ENCODE data around the gene L3MBTL4. TPM values are rescaled to one million over a fixed set of nuclear protein-coding genes. Genes with fewer than 3 reads are reported as not detected.

L3MBTL4 gene
- total and polyA plus RNA-seq, 2 experiments from 2014 or later: 4.1 to 14.1 TPM

DNA sequence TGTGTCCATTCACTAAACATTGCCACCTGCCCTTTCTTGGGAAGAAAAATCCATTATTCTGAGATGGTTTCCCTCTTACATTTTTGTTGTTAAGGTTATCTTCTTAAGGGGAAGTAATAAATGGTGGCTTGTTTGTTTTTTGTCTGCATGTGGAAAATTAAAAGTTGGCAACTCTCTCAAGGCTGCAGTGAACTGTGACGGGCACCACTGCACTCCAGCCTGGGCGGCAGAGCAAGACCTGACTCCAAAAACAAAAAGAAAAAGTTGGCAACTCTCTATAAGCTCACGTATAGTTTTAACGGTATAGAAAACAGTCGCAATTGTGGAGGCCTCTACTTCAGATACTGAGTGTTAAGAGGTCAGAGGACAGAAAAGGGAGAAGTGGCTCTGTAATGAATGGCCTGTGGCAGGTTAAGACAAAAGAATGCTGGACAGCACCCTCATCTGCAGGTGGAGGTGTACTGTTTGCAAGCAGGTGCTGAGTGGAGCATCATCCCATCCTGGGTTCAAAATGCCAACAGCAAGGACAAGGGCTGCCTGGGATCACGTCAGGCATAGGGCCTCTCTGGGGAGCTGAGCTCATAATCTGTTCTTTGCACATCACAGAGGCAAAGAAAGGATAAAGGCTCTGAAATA is 16.7 kb downstream of the L3MBTL4 start:
- 91% methylated on average over 6 of the region's 6 CpGs for WGBS (ENCODE audit: low lambda C conversion rate, missing lambda C conversion rate)

DNA sequence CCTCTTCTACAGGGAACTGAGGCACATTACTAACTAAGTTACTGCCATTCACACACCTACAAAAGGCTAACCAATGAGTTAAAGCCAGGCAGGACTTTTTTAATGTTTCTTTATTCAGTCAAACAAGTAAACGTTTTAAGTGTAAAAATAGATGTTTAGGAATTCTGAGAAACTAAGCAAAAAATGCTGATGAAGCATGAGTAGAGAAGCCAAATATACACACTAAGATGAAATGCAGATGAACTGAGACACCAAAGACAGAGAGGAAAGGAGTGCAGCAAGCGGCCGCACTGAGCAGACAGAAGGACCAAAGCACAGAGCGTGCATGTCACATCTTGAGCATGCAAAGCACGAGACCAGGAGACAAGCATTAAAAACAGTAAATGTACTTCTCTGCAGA is 17.9 kb downstream of the L3MBTL4 start:
- Histone ChIP-seq H3K9me3 (ENCODE audit: low read depth) (no peaks in the 10 kb centered on the region), H3K27ac (no peak overlapping the region), H3K36me3 (replicated peaks; ENCODE audit: insufficient read depth, low read depth) (no peaks in the 10 kb centered on the region), H4K20me1 (ENCODE audit: insufficient read depth, poor library complexity, severe bottlenecking) (no peaks in the 10 kb centered on the region), H2AFZ (no peak overlapping the region), H3K27me3 (no peaks in the 10 kb centered on the region), H3K4me3 (no peak overlapping the region), H3K9me2 (replicated peaks; ENCODE audit: insufficient read depth) (no peaks in the 10 kb centered on the region), H3K79me2 (no peaks in the 10 kb centered on the region), H3K4me1 (ENCODE audit: insufficient read depth) (no peaks in the 10 kb centered on the region), H3K4me2 (no peak overlapping the region)
- TF ChIP-seq, protein P1, sequence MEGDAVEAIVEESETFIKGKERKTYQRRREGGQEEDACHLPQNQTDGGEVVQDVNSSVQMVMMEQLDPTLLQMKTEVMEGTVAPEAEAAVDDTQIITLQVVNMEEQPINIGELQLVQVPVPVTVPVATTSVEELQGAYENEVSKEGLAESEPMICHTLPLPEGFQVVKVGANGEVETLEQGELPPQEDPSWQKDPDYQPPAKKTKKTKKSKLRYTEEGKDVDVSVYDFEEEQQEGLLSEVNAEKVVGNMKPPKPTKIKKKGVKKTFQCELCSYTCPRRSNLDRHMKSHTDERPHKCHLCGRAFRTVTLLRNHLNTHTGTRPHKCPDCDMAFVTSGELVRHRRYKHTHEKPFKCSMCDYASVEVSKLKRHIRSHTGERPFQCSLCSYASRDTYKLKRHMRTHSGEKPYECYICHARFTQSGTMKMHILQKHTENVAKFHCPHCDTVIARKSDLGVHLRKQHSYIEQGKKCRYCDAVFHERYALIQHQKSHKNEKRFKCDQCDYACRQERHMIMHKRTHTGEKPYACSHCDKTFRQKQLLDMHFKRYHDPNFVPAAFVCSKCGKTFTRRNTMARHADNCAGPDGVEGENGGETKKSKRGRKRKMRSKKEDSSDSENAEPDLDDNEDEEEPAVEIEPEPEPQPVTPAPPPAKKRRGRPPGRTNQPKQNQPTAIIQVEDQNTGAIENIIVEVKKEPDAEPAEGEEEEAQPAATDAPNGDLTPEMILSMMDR (IDR thresholded peaks at IDR 0.05; ENCODE audit: poor library complexity): no peak
- no peak for TF ChIP-seq EZH2phosphoT487 (IDR thresholded peaks at IDR 0.05; ENCODE audit: low read depth, severe bottlenecking, unreplicated experiment)
- TF ChIP-seq EZH2 (IDR thresholded peaks at IDR 0.05; ENCODE audit: borderline replicate concordance): no peak
- DNase-seq (ENCODE audit: low spot score): no peak
- 74% methylated on average over 5 of the region's 5 CpGs for WGBS (ENCODE audit: low lambda C conversion rate, missing lambda C conversion rate)

More for the DNA sequence above, 16.7 kb downstream of the L3MBTL4 start:
- no peak overlapping the region for H3K4me2 ChIP-seq
- no peak for TF ChIP-seq EZH2phosphoT487 (IDR thresholded peaks at IDR 0.05; ENCODE audit: low read depth, severe bottlenecking, unreplicated experiment)
- TF ChIP-seq EZH2 (IDR thresholded peaks at IDR 0.05; ENCODE audit: borderline replicate concordance): no peak
- TF ChIP-seq, protein P1 (IDR thresholded peaks at IDR 0.05; ENCODE audit: poor library complexity): no peak
- H3K79me2 ChIP-seq: peaks cover 4% of the 10 kb centered on the region
- no peak overlapping the region for H3K4me3 ChIP-seq
- no peak overlapping the region for H2AFZ ChIP-seq
- H3K4me1 ChIP-seq (ENCODE audit: insufficient read depth): no peaks in the 10 kb centered on the region
- H3K27me3 ChIP-seq: no peaks in the 10 kb centered on the region
- no peak overlapping the region for H3K27ac ChIP-seq
- no peaks in the 10 kb centered on the region for H3K9me3 ChIP-seq (ENCODE audit: low read depth)
- no peaks in the 10 kb centered on the region for H3K9me2 ChIP-seq (replicated peaks; ENCODE audit: insufficient read depth)
- no peak for DNase-seq (ENCODE audit: low spot score)
- H4K20me1 ChIP-seq (ENCODE audit: insufficient read depth, poor library complexity, severe bottlenecking): no peaks in the 10 kb centered on the region
- H3K36me3 ChIP-seq (replicated peaks; ENCODE audit: insufficient read depth, low read depth): no peaks in the 10 kb centered on the region

DNA sequence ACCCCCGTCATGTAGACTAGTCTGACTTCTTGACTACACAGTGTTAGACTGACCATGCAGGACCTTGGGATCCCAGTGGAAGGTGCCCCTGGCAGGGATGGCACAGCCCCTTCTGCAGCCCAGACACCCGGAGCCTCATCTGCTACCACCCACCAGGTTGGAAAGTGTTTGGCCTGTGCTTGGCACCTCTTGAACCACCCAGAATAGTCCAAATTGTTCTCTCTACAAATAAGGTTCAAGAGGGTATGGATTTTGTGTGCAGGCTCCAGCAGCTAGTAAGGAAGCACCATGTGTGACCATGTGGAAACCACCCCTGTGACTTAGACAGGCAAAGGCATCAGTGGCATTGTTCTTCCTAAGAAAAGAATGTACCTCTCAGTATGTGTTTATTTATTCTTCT is 18.4 kb downstream of the L3MBTL4 start:
- Histone ChIP-seq H3K4me3 (no peak overlapping the region), H4K20me1 (ENCODE audit: insufficient read depth, poor library complexity, severe bottlenecking) (no peaks in the 10 kb centered on the region), H3K4me2 (no peak overlapping the region), H3K9me2 (replicated peaks; ENCODE audit: insufficient read depth) (no peaks in the 10 kb centered on the region), H3K27ac (no peak overlapping the region), H3K79me2 (no peaks in the 10 kb centered on the region), H3K9me3 (ENCODE audit: low read depth) (no peaks in the 10 kb centered on the region), H2AFZ (no peak overlapping the region), H3K4me1 (ENCODE audit: insufficient read depth) (no peaks in the 10 kb centered on the region), H3K36me3 (replicated peaks; ENCODE audit: insufficient read depth, low read depth) (no peaks in the 10 kb centered on the region), H3K27me3 (no peaks in the 10 kb centered on the region)
- TF ChIP-seq EZH2 (IDR thresholded peaks at IDR 0.05; ENCODE audit: borderline replicate concordance) (no peak), EZH2phosphoT487 (IDR thresholded peaks at IDR 0.05; ENCODE audit: low read depth, severe bottlenecking, unreplicated experiment) (no peak)
- TF ChIP-seq, protein P1 (IDR thresholded peaks at IDR 0.05; ENCODE audit: poor library complexity): no peak
- no peak for DNase-seq (ENCODE audit: low spot score)
- 90% methylated on average over 2 of the region's 2 CpGs for WGBS (ENCODE audit: low lambda C conversion rate, missing lambda C conversion rate)

Data from hepatocyte (in vitro differentiated cells).